Peyer's patch (tissue), 4 donors: ENCODE measurements around the gene GUCD1. TPM values are rescaled to one million over a fixed set of nuclear protein-coding genes. Genes with fewer than 3 reads are reported as not detected.

ENCODE experiments used
- DNase-seq, 3 donors: peaks; one replicate each; pipeline ENCODE4 v3.0.0-alpha.2; 2017 to 2019
- H3K27ac ChIP-seq, 4 donors: fragments of 200-600 bp; sonication (generic); one replicate each; pipeline ENCODE4 v1.5.1; 2016 to 2019
- H3K27me3 ChIP-seq, 2 donors: fragments of 200-600 bp; sonication (generic); one replicate each; pipeline ENCODE4 v1.5.1; 2019
- H3K36me3 ChIP-seq, 3 donors: fragments of 200-600 bp; sonication (generic); one replicate each; pipeline ENCODE4 v1.5.1; 2016 to 2019
- H3K4me1 ChIP-seq, 4 donors: fragments of 200-600 bp; sonication (generic); one replicate each; pipeline ENCODE4 v1.5.1; 2016 to 2019
- H3K4me3 ChIP-seq, 4 donors: fragments of 200-600 bp; sonication (generic); 1 replicate in 3 of 4; 2 replicates in 1 of 4; pipeline ENCODE4 v1.5.1; 2016 to 2019; ENCODE audit warnings: mild to moderate bottlenecking in 1 of 4
- H3K9me3 ChIP-seq, 4 donors: fragments of 200-600 bp; sonication (generic); one replicate each; pipeline ENCODE4 v1.5.1; 2016 to 2019; ENCODE audit warnings: mild to moderate bottlenecking in 1 of 4
- CTCF ChIP-seq, 6 experiments: fragments of 450-650 bp in 4 of 6; fragments of 200-600 bp in 2 of 6; sonication (generic) in 1 of 6; IDR thresholded peaks; one replicate each; pipeline ENCODE4 v1.5.1; 2017 to 2019; ENCODE audit warnings: antibody characterized with exemption in 6 of 6, mild to moderate bottlenecking in 3 of 6, moderate library complexity in 1 of 6
- POLR2A ChIP-seq, 2 donors: fragments of 450-650 bp; IDR thresholded peaks; one replicate each; pipeline ENCODE4 v1.5.1; 2017; ENCODE audit warnings: antibody characterized with exemption in 2 of 2, mild to moderate bottlenecking in 2 of 2, moderate library complexity in 2 of 2
- total RNA-seq, 4 donors: library from RNA; depleted of rRNA; stranded (reverse); fragments of >200 nt; gene quantifications; one replicate each; pipeline ENCODE4 v1.1.0, GENCODE V29; 2016

The GUCD1 gene
- total RNA-seq, 4 donors from 2014 or later = 167 to 585 (median 458) TPM

- Histone ChIP-seq H3K27ac (no peak overlapping the region), H3K9me3 (no peaks in the 10 kb centered on the region), H3K4me3 (no peak overlapping the region), H3K4me1 (peaks cover 0 to 15% (median 0%) of the 10 kb centered on the region in 4 donors), H3K36me3 (no peaks in the 10 kb centered on the region), H3K27me3 (peaks cover 0 to 8% of the 10 kb centered on the region in 2 donors)
- no peak for TF ChIP-seq CTCF (IDR thresholded peaks at IDR 0.05)
- TF ChIP-seq POLR2A (IDR thresholded peaks at IDR 0.05) = no peak
- DNase-seq = no peak
Measured at GRCh38 chr22:24498824-24499223, 56.1 kb downstream of the GUCD1 start.

GRCh38 chr22:24497841-24498258 is 57.1 kb downstream of the GUCD1 start:
- TF ChIP-seq CTCF (IDR thresholded peaks at IDR 0.05) (no peak), POLR2A (IDR thresholded peaks at IDR 0.05) (no peak)
- H3K4me1 ChIP-seq = peaks cover 0 to 11% (median 0%) of the 10 kb centered on the region in 4 donors
- no peak overlapping the region for H3K4me3 ChIP-seq

DNA sequence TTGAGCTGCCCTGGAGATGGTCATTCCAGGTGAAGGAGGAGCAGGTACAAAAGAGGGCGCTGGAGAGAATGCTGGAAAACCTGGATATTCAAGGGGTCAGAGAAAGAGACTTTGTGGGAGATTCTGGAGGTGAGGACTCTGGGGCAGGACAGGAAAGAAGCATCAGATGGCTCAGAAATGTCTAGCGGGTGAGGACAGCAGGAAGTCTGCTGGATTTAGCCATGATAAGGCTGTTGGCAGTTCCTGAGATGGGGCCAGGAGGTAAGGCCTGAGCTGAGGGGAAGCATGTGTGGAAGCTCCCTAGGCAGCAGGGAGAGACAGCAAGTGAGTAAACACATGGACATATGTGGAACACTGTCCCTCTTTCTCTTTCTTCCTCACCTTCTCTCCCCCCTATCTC is 58.3 kb downstream of the GUCD1 start:
- Histone ChIP-seq H3K36me3 (no peaks in the 10 kb centered on the region), H3K27me3 (peaks cover 0 to 8% of the 10 kb centered on the region in 2 donors), H3K4me1 (peaks cover 0 to 11% (median 0%) of the 10 kb centered on the region in 4 donors), H3K27ac (no peak overlapping the region), H3K4me3 (no peak overlapping the region), H3K9me3 (no peaks in the 10 kb centered on the region)
- no peak for DNase-seq
- TF ChIP-seq POLR2A (IDR thresholded peaks at IDR 0.05) (no peak), CTCF (IDR thresholded peaks at IDR 0.05) (no peak)

More at GRCh38 chr22:24497841-24498258, 57.1 kb downstream of the GUCD1 start:
- no peak for DNase-seq
- Histone ChIP-seq H3K36me3 (no peaks in the 10 kb centered on the region), H3K27ac (no peak overlapping the region), H3K9me3 (no peaks in the 10 kb centered on the region), H3K27me3 (peaks cover 0 to 8% of the 10 kb centered on the region in 2 donors)

GRCh38 chr22:24496234-24496633 is 58.7 kb downstream of the GUCD1 start:
- no peak for DNase-seq
- Histone ChIP-seq H3K4me3 (no peak overlapping the region), H3K27me3 (peaks cover 0 to 8% of the 10 kb centered on the region in 2 donors), H3K36me3 (no peaks in the 10 kb centered on the region), H3K4me1 (peaks cover 0 to 11% (median 0%) of the 10 kb centered on the region in 4 donors), H3K9me3 (no peaks in the 10 kb centered on the region), H3K27ac (no peak overlapping the region)
- TF ChIP-seq CTCF (IDR thresholded peaks at IDR 0.05) (no peak), POLR2A (IDR thresholded peaks at IDR 0.05) (no peak)

GRCh38 chr22:24495365-24495675 is 59.6 kb downstream of the GUCD1 start:
- Histone ChIP-seq H3K4me3 (no peak overlapping the region), H3K27ac (no peak overlapping the region), H3K9me3 (no peaks in the 10 kb centered on the region), H3K36me3 (no peaks in the 10 kb centered on the region), H3K4me1 (peaks cover 0 to 11% (median 0%) of the 10 kb centered on the region in 4 donors), H3K27me3 (peaks cover 0 to 8% of the 10 kb centered on the region in 2 donors)
- no peak for TF ChIP-seq POLR2A (IDR thresholded peaks at IDR 0.05)
- no peak for TF ChIP-seq CTCF (IDR thresholded peaks at IDR 0.05)
- no peak for DNase-seq
